Esophagus (tissue), 2 donors: ENCODE data around the gene PNLIPRP2. TPM values are rescaled to one million over a fixed set of nuclear protein-coding genes. Genes with fewer than 3 reads are reported as not detected.

ENCODE experiments used
- H3K27ac ChIP-seq, 2 donors: one replicate each; pipeline ENCODE4 v1.5.1; 2013; ENCODE audit warnings: low read depth in 2 of 2, mild to moderate bottlenecking in 2 of 2, inconsistent platforms in 1 of 2, low read length in 1 of 2, moderate library complexity in 1 of 2
- H3K27me3 ChIP-seq, 2 donors: one replicate each; pipeline ENCODE4 v1.6.1; 2013; ENCODE audit warnings: low read length in 2 of 2, control low read depth in 1 of 2, mild to moderate bottlenecking in 1 of 2; ENCODE audit not compliant: insufficient read depth in 2 of 2, control insufficient read depth in 1 of 2
- H3K36me3 ChIP-seq, 2 donors: one replicate each; pipeline ENCODE4 v1.6.1; 2013; ENCODE audit warnings: low read length in 1 of 2; ENCODE audit not compliant: control insufficient read depth in 2 of 2, insufficient read depth in 2 of 2
- H3K4me1 ChIP-seq, 2 donors: one replicate each; pipeline ENCODE4 v1.6.1; 2013; ENCODE audit warnings: low read length in 1 of 2; ENCODE audit not compliant: control insufficient read depth in 2 of 2, insufficient read depth in 2 of 2
- H3K4me3 ChIP-seq, 2 donors: one replicate each; pipeline ENCODE4 v1.5.1; 2013; ENCODE audit warnings: low read length in 2 of 2, mild to moderate bottlenecking in 2 of 2, low read depth in 1 of 2, moderate library complexity in 1 of 2
- H3K9me3 ChIP-seq, 2 donors: one replicate each; pipeline ENCODE4 v1.6.1; 2013; ENCODE audit warnings: mild to moderate bottlenecking in 2 of 2, low read depth in 1 of 2, low read length in 1 of 2, moderate library complexity in 1 of 2; ENCODE audit not compliant: control insufficient read depth in 2 of 2, insufficient read depth in 1 of 2
- WGBS, 2 donors: extraction: QIAGEN DNeasy Blood & Tissue Kit; methylation state at CpG; one replicate each; pipeline ENCODE4 v1.1.7; 2013; 5-methylcytosine and 5-hydroxymethylcytosine counted together
- polyA plus RNA-seq, 2 donors: library from polyadenylated mRNA; stranded (reverse); fragments of 200-250 nt; gene quantifications; one replicate each; pipeline ENCODE4 v1.2.3, GENCODE V29; 2013
- donor health status: healthy with polysubstance abuse.
- donor health status: Bipolar disorder and iron deficiency.

PNLIPRP2 gene
- polyA plus RNA-seq, 2 donors: 0.05 to 0.14 TPM

DNA sequence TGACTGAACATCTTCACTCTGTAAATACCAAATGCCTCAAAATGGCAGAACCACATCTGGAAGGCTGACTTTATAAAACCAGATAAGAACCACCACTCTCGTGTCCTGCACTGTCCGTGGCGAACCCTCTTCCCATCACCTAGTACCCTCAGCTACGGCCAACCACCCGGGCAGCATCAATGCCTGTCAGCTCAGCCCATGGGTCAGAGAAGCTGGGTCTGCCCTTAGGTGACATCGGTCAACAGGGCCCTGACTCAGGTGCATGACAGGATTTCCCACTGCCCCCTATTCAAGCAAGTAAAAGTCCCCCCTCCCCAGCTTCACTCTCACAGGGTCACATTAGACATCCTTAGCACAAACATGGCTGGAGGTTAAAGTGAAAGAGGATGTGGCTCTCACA, 65.1 kb downstream of the PNLIPRP2 start:
- Histone ChIP-seq H3K4me3 (no peak overlapping the region), H3K27me3 (no peaks in the 10 kb centered on the region), H3K9me3 (no peaks in the 10 kb centered on the region), H3K4me1 (no peaks in the 10 kb centered on the region), H3K36me3 (no peaks in the 10 kb centered on the region), H3K27ac (no peak overlapping the region)
- 93 to 95% methylated on average over 6 of the region's 6 CpGs for WGBS, 2 donors

DNA sequence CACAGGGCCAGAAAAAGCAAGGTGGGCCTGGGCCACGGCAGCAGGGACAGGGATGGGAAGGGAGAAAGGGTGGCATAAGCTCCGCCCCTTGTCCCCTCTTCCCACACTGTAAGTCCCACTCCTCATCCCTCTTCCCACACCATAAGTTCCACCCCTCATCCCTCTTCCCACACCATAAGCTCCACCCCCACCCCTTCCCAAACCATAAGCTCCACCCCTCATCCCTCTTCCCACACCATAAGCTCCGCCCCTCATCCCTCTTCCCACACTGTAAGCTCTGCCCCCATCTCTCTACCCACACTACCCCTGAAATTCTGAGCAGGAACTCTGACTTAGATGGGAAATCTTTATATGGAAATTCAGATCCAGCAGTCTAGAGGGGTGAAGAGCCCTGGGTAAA, 65.9 kb downstream of the PNLIPRP2 start:
- Histone ChIP-seq H3K27ac (no peak overlapping the region), H3K4me3 (no peak overlapping the region)
- 83 to 92% methylated on average over 3 of the region's 3 CpGs for WGBS, 2 donors

DNA sequence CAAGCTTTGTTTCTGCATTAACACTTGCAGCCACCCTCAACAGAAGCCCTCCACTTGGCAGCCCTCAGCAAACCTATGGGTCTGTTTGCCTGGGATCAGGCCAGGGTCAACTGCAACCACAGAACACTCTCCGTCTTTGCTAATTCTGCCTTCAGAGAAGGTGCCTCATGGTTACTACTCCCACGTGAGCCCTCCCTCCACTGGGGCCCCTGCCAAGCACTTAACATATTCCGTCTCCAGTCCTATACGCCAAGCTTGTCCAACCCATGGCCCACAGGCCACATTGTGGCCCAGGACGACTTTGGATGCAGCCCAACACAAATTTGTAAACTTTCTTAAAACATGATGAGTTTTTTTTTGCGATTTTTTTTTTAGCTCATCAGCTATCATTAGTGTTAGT, 66.9 kb downstream of the PNLIPRP2 start:
- Histone ChIP-seq H3K27me3 (no peaks in the 10 kb centered on the region), H3K4me1 (peaks cover 0 to 1% of the 10 kb centered on the region in 2 donors), H3K36me3 (no peaks in the 10 kb centered on the region), H3K9me3 (no peaks in the 10 kb centered on the region), H3K27ac (no peak overlapping the region), H3K4me3 (no peak overlapping the region)
- WGBS, 2 donors: 70 to 74% methylated on average over 6 of the region's 6 CpGs

More for the DNA sequence above, 65.9 kb downstream of the PNLIPRP2 start:
- Histone ChIP-seq H3K27me3 (no peaks in the 10 kb centered on the region), H3K36me3 (no peaks in the 10 kb centered on the region), H3K9me3 (no peaks in the 10 kb centered on the region), H3K4me1 (peaks cover 0 to 1% of the 10 kb centered on the region in 2 donors)

DNA sequence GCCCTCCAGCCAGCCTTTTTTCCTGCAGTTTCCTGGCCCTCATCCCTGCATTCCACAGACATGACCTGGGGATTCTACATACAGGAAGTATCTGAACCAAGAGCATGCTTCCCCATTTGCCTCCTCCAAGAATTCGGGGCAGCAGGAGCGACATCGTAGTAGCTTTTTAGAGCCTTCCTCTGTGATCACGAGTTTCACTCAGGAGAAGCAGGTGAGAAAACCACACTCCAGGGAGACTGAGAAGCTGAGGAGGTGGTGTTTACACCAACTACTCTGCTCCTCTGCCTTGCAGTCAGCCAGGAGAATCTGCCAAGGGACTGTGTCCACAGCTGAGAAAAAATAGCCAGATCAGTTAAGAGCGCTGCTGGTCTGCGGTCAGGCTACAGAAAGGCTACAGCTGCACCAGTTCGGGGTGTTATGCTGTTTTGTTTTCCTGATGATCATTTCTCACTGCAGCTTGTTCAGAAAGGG, 67.5 kb downstream of the PNLIPRP2 start:
- Histone ChIP-seq H3K4me1 (peaks cover 0 to 1% of the 10 kb centered on the region in 2 donors), H3K36me3 (no peaks in the 10 kb centered on the region), H3K4me3 (no peak overlapping the region), H3K27ac (no peak overlapping the region), H3K27me3 (no peaks in the 10 kb centered on the region), H3K9me3 (no peaks in the 10 kb centered on the region)
- 52 to 55% methylated on average over 7 of the region's 7 CpGs for WGBS, 2 donors

DNA sequence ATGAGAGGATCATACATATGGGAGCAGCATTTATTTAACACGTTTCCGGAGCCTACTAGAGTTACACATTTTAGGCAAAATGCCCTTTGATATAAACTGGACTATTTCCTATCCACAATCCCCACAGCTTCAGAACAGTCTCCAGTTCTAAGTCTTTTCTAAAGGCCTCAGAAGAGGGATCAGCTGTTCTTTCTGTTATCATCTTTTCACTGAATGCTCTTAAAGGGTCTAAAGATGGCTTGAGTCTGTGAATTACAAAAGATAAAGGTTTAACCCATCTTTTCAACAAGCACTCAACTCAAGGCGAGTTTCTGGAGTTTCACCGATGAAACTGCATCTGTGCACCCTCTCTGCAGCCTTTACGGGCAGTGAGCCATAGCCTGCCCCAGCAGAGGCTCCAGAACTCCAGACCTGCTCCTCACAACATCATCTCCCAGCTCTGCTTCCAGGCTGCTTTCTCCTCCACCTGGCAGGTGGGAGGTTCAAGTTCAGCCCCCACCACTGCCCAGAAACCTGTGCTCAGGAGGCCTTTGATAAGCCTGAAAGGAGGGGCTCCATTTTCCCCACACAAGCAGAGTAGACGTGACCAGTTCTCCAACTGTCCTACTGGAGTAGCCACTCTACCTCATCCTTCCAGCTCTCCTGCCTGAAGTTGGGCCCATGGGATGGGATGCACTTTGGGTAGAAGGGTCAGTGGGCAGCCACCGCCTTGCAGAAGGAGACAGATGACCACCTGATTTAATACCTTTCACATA, 68.2 kb downstream of the PNLIPRP2 start:
- H3K4me1 ChIP-seq: peaks cover 0 to 1% of the 10 kb centered on the region in 2 donors
- H3K9me3 ChIP-seq: no peaks in the 10 kb centered on the region
- H3K27ac ChIP-seq: no peak overlapping the region
- WGBS, 2 donors: 71 to 79% methylated on average over 7 of the region's 7 CpGs
- H3K27me3 ChIP-seq: no peaks in the 10 kb centered on the region
- H3K4me3 ChIP-seq: no peak overlapping the region
- H3K36me3 ChIP-seq: no peaks in the 10 kb centered on the region

DNA sequence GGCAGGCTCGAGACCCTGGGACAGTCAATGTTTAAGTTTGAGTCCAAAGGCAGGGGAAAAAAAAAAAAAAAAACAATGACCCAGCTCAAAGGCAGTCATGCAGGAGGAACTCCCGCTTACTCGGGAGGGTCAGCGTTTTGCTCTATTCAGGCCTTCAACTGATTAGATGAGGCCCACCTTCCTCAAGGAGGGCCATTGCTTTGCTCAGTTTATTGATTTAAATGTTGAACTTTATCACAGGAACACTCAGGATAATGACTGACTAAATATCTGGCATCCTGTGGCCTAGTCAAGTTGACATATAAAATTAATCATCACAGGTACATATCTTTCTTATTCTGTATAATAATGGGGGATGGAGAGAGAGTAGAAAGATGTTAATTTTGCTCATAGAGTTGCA, 69.0 kb downstream of the PNLIPRP2 start:
- 88 to 92% methylated on average over 4 of the region's 4 CpGs for WGBS, 2 donors
- Histone ChIP-seq H3K36me3 (no peaks in the 10 kb centered on the region), H3K27me3 (no peaks in the 10 kb centered on the region), H3K27ac (no peak overlapping the region), H3K4me1 (peaks cover 0 to 1% of the 10 kb centered on the region in 2 donors), H3K9me3 (no peaks in the 10 kb centered on the region), H3K4me3 (no peak overlapping the region)

DNA sequence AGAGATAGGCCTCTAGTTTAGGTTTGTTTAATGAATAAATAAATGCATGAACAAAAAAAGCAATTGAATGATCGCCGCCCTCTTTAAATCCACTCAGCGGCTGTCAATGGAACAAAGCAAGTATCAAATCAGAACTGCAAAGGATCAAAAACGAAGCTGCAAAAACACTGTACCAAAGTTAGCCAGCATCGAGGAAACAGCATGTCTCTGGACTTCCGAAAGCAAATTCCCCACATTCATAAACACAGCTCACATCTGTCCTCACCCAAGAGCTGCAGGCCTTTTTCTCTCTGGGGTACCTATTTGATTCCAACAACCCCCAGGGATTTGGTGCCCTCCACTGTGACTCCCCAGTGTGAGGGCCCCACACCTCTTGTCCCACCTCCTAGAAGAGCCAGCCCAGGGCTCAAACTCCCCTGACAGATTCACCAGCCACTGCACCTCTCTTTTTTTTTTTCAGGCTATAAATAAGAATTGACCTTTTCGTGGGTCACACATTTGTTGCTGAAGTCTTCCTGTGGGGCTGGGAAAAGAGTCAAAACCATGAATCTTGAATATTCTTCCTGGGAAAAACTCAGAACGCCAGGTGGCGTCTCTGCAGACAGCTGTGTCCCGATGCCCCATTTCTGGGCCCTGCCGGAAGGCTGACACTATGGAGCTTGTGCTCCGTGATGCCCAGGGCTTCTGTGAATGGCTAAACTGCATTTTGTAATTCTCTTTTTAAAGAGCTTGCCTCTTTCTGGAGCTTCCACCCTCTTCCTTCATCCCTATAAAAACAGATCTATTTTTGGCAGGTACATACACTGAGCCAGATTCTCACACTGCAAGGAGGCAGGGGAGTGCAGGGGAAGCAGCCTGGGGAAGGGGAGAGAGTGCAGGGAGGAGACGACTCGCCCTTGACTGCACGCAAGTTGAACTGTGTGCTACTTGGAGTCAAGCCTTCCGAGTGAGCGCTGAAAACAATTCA, 69.9 kb downstream of the PNLIPRP2 start:
- Histone ChIP-seq H3K4me1 (peaks cover 0 to 1% of the 10 kb centered on the region in 2 donors), H3K36me3 (no peaks in the 10 kb centered on the region), H3K9me3 (no peaks in the 10 kb centered on the region), H3K27me3 (no peaks in the 10 kb centered on the region), H3K27ac (no peak overlapping the region), H3K4me3 (no peak overlapping the region)
- WGBS, 2 donors: 66 to 68% methylated on average over 17 of the region's 17 CpGs

DNA sequence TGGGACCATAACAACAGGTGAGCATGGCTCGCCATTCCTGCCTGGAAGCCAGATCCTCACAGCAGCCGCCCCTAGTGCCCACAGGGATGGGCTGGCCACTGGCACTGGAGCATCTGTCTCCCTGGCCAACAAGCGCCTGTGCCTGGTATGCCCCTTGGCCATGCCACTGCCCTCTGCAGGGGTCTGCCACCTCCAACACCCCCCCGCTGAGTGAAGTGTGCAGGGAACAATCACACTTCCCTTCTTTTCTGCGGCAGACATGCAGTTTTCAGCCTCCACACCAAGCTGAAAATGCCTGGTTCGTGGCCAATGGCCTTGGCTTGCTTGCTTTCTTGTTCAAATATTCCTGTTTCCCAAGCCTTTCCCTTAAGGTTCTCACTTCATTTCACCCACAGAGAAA, 70.9 kb downstream of the PNLIPRP2 start:
- no peaks in the 10 kb centered on the region for H3K27me3 ChIP-seq
- no peaks in the 10 kb centered on the region for H3K36me3 ChIP-seq
- H3K27ac ChIP-seq: no peak overlapping the region
- H3K4me3 ChIP-seq: no peak overlapping the region
- peaks cover 0 to 1% of the 10 kb centered on the region in 2 donors for H3K4me1 ChIP-seq
- H3K9me3 ChIP-seq: no peaks in the 10 kb centered on the region
- WGBS, 2 donors: 60 to 63% methylated on average over 6 of the region's 6 CpGs

DNA sequence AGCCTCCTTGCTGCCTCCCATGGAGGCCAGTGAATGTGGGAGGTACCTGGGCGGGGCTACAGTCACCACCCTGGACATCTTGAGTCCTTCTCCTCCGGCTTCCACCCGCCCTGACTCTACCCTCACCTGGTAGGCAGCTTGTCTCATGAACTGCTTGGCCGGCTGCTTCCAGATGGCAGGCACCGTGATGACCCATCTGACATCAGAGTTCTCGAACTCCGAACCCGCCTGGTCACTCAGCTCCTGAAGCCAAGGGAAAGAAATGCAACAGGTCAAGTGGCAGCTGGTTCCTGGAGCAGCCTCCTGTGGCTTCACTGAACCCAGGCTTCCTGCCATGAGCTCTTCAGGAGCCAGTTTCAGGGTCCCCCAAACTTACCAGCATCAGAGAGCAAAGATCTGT, 71.5 kb downstream of the PNLIPRP2 start:
- 90 to 92% methylated on average over 8 of the region's 8 CpGs for WGBS, 2 donors
- no peak overlapping the region for H3K4me3 ChIP-seq
- H3K27me3 ChIP-seq: no peaks in the 10 kb centered on the region
- H3K4me1 ChIP-seq: peaks cover 0 to 1% of the 10 kb centered on the region in 2 donors
- H3K9me3 ChIP-seq: no peaks in the 10 kb centered on the region
- no peaks in the 10 kb centered on the region for H3K36me3 ChIP-seq
- no peak overlapping the region for H3K27ac ChIP-seq
